ENCODE results near the gene SYN1.

DNA sequence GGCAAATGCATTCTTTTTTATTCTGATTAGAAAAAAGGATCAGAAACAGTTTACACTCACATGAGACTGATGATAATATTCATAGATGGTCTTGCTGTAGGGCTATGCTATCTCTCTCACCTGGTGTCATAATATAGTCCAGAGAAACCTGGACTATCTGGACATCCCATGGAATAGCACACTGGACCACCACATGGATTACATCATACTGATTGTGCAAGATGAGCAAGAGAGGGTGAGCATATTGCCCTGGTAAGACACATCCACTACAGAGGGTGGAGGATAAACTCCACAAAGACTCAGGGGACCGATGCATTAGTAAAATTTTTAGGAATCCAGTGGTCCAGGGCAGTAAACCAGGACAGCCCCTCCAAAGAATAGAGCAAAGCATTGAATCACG is 8.2 kb downstream of the SYN1 start:
- TF ChIP-seq, protein P1, sequence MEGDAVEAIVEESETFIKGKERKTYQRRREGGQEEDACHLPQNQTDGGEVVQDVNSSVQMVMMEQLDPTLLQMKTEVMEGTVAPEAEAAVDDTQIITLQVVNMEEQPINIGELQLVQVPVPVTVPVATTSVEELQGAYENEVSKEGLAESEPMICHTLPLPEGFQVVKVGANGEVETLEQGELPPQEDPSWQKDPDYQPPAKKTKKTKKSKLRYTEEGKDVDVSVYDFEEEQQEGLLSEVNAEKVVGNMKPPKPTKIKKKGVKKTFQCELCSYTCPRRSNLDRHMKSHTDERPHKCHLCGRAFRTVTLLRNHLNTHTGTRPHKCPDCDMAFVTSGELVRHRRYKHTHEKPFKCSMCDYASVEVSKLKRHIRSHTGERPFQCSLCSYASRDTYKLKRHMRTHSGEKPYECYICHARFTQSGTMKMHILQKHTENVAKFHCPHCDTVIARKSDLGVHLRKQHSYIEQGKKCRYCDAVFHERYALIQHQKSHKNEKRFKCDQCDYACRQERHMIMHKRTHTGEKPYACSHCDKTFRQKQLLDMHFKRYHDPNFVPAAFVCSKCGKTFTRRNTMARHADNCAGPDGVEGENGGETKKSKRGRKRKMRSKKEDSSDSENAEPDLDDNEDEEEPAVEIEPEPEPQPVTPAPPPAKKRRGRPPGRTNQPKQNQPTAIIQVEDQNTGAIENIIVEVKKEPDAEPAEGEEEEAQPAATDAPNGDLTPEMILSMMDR (IDR thresholded peaks at IDR 0.05; ENCODE audit: low read depth, low read length, missing input control) = no peak
- TF ChIP-seq GABPA (IDR thresholded peaks at IDR 0.05 in 1 of 2, conservative IDR thresholded peaks at IDR 0.05 in 1 of 2) (no peak), JUND (IDR thresholded peaks at IDR 0.05) (no peak), RAD21 (IDR thresholded peaks at IDR 0.05) (no peak), HNF4A (conservative IDR thresholded peaks at IDR 0.05) (no peak), EGR1 (IDR thresholded peaks at IDR 0.05; ENCODE audit: low read depth in 2 of 2) (no peak), NR2F2 (IDR thresholded peaks at IDR 0.05) (no peak), MAX (IDR thresholded peaks at IDR 0.05) (no peak), FOXA1 (IDR thresholded peaks at IDR 0.05) (no peak), TAF1 (conservative IDR thresholded peaks at IDR 0.05) (no peak)
- TF ChIP-seq, protein P2, sequence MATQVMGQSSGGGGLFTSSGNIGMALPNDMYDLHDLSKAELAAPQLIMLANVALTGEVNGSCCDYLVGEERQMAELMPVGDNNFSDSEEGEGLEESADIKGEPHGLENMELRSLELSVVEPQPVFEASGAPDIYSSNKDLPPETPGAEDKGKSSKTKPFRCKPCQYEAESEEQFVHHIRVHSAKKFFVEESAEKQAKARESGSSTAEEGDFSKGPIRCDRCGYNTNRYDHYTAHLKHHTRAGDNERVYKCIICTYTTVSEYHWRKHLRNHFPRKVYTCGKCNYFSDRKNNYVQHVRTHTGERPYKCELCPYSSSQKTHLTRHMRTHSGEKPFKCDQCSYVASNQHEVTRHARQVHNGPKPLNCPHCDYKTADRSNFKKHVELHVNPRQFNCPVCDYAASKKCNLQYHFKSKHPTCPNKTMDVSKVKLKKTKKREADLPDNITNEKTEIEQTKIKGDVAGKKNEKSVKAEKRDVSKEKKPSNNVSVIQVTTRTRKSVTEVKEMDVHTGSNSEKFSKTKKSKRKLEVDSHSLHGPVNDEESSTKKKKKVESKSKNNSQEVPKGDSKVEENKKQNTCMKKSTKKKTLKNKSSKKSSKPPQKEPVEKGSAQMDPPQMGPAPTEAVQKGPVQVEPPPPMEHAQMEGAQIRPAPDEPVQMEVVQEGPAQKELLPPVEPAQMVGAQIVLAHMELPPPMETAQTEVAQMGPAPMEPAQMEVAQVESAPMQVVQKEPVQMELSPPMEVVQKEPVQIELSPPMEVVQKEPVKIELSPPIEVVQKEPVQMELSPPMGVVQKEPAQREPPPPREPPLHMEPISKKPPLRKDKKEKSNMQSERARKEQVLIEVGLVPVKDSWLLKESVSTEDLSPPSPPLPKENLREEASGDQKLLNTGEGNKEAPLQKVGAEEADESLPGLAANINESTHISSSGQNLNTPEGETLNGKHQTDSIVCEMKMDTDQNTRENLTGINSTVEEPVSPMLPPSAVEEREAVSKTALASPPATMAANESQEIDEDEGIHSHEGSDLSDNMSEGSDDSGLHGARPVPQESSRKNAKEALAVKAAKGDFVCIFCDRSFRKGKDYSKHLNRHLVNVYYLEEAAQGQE (IDR thresholded peaks at IDR 0.05) = no peak
